CD14-positive monocyte (primary cell): ENCODE results near the gene ACP3. TPM values are rescaled to one million over a fixed set of nuclear protein-coding genes. Genes with fewer than 3 reads are reported as not detected.
"Not testable (repeated sequence)": the region's sequence is repeated elsewhere in the genome, so short reads cannot be mapped to it uniquely, and the experiment has no call there.

Source experiments
- DNase-seq, 3 donors: peaks; one replicate each; pipeline ENCODE4 v3.0.0-alpha.2; 2011 to 2022
- H2AFZ ChIP-seq: 2 replicates; pipeline ENCODE4 v1.6.0; 2012; ENCODE audit warnings: mild to moderate bottlenecking, low read depth, low read length, inconsistent platforms; ENCODE audit not compliant: insufficient read depth, poor library complexity, severe bottlenecking
- H3K27ac ChIP-seq, 2 donors: 1 replicate in 1 of 2; 2 replicates in 1 of 2; pipeline ENCODE4 v1.5.1; 2012 to 2013; ENCODE audit warnings: low read length in 2 of 2, control low read depth in 1 of 2, inconsistent platforms in 1 of 2, low read depth in 1 of 2, mild to moderate bottlenecking in 1 of 2
- H3K27me3 ChIP-seq, 2 donors: one replicate each; pipeline versions ENCODE4 v1.6.0 to v1.6.1; 2011 to 2013; ENCODE audit warnings: low read length in 2 of 2; ENCODE audit not compliant: control insufficient read depth in 2 of 2, insufficient read depth in 2 of 2
- H3K36me3 ChIP-seq, 2 donors: replicated peaks in 1 of 2; 1 replicate in 1 of 2; 2 replicates in 1 of 2; pipeline versions ENCODE4 v1.5.1 to v1.6.1; 2012 to 2013; ENCODE audit warnings: low read length in 2 of 2, control low read depth in 1 of 2, inconsistent platforms in 1 of 2, mild to moderate bottlenecking in 1 of 2; ENCODE audit not compliant: insufficient read depth in 2 of 2, control insufficient read depth in 1 of 2
- H3K4me1 ChIP-seq, 2 donors: 1 replicate in 1 of 2; 2 replicates in 1 of 2; pipeline versions ENCODE4 v1.5.1 to v1.6.1; 2012 to 2013; ENCODE audit warnings: low read length in 2 of 2, control low read depth in 1 of 2, inconsistent platforms in 1 of 2, mild to moderate bottlenecking in 1 of 2, moderate library complexity in 1 of 2; ENCODE audit not compliant: insufficient read depth in 2 of 2, control insufficient read depth in 1 of 2
- H3K4me2 ChIP-seq: replicated peaks from 2 replicates; pipeline ENCODE3; 2012; ENCODE audit warnings: low read length, moderate library complexity, mild to moderate bottlenecking; ENCODE audit not compliant: poor library complexity, severe bottlenecking; ENCODE audit errors: extremely low read depth
- H3K4me3 ChIP-seq, 3 experiments: fragments of 200-600 bp in 1 of 3; sonication (generic) in 1 of 3; replicated peaks in 1 of 3; 1 replicate in 2 of 3; 2 replicates in 1 of 3; pipeline ENCODE4 v1.5.1; 2011 to 2013; ENCODE audit warnings: low read length in 3 of 3, mild to moderate bottlenecking in 3 of 3, control low read depth in 2 of 3, low read depth in 2 of 3, inconsistent platforms in 1 of 3, moderate library complexity in 1 of 3
- H3K79me2 ChIP-seq: 2 replicates; pipeline ENCODE4 v1.6.0; 2012; ENCODE audit warnings: mild to moderate bottlenecking, control low read depth, inconsistent platforms, low read length, moderate library complexity; ENCODE audit not compliant: insufficient read depth
- H3K9ac ChIP-seq: 2 replicates; pipeline ENCODE4 v1.6.0; 2017; ENCODE audit warnings: low read length, mild to moderate bottlenecking; ENCODE audit not compliant: insufficient read depth, poor library complexity, severe bottlenecking
- H3K9me3 ChIP-seq, 2 donors: replicated peaks in 1 of 2; 1 replicate in 1 of 2; 2 replicates in 1 of 2; pipeline versions ENCODE4 v1.5.1 to v1.6.1; 2012 to 2013; ENCODE audit warnings: low read length in 2 of 2, control low read depth in 1 of 2; ENCODE audit not compliant: control insufficient read depth in 1 of 2, insufficient read depth in 1 of 2
- H4K20me1 ChIP-seq: 2 replicates; pipeline ENCODE4 v1.6.0; 2012; ENCODE audit warnings: mild to moderate bottlenecking, low read length, control low read depth, moderate library complexity; ENCODE audit not compliant: insufficient read depth
- H3K27ac Mint-ChIP-seq, 7 donors: one replicate each; pipeline ENCODE4 v1.8.0; 2020; ENCODE audit warnings: mild to moderate bottlenecking in 7 of 7, mixed read lengths in 7 of 7, moderate library complexity in 6 of 7, inconsistent platforms in 2 of 7
- H3K27me3 Mint-ChIP-seq, 3 donors: one replicate each; pipeline ENCODE4 v1.8.0; 2021 to 2022; ENCODE audit warnings: low read depth in 3 of 3, mild to moderate bottlenecking in 3 of 3, mixed read lengths in 3 of 3, moderate library complexity in 3 of 3, inconsistent platforms in 1 of 3
- H3K36me3 Mint-ChIP-seq, 2 donors: one replicate each; pipeline ENCODE4 v1.8.0; 2020; ENCODE audit warnings: mixed read lengths in 2 of 2, inconsistent platforms in 1 of 2, mild to moderate bottlenecking in 1 of 2
- H3K4me1 Mint-ChIP-seq: one replicate; pipeline ENCODE4 v1.8.0; 2020; ENCODE audit warnings: mild to moderate bottlenecking, mixed read lengths
- H3K4me3 Mint-ChIP-seq, 2 donors: one replicate each; pipeline ENCODE4 v1.8.0; 2020; ENCODE audit warnings: mild to moderate bottlenecking in 2 of 2, mixed read lengths in 2 of 2, moderate library complexity in 1 of 2
- H3K9me3 Mint-ChIP-seq, 7 donors: one replicate each; pipeline ENCODE4 v1.8.0; 2020 to 2022; ENCODE audit warnings: mixed read lengths in 7 of 7, mild to moderate bottlenecking in 6 of 7, moderate library complexity in 6 of 7, inconsistent platforms in 2 of 7
- WGBS: methylation state at CpG from one replicate; pipeline ENCODE4 v1.1.5; 2013; ENCODE audit warnings: missing lambda C conversion rate; ENCODE audit not compliant: insufficient coverage; 5-methylcytosine and 5-hydroxymethylcytosine counted together
- intact Hi-C, 2 donors: fragments of 100-400 bp; cut with micrococcal nuclease; formaldehyde crosslinking; loops; one replicate each; pipeline versions ENCODE4 v1.15.0 to v1.15.1; 2023
- polyA plus RNA-seq, 3 donors: library from polyadenylated mRNA; depleted of rRNA in 1 of 3; unstranded in 2 of 3; stranded (reverse) in 1 of 3; fragments of 300-500 nt in 2 of 3; fragments of >200 nt in 1 of 3; fragmentation: Illumina TruSeq in 2 of 3; gene quantifications; 1 replicate in 2 of 3; 2 replicates in 1 of 3; pipeline ENCODE4 v1.2.3, GENCODE V29; 2012 to 2021
- TF ChIP-seq, protein P1 (sequence below): fragments of 200-600 bp; IDR thresholded peaks from one replicate; pipeline ENCODE4 v1.8.0; 2022; ENCODE audit warnings: antibody characterized with exemption, mild to moderate bottlenecking

Gene ACP3
- polyA plus RNA-seq, 3 donors: 33.9 to 55.6 (median 44.0) TPM

GRCh38 chr3:132386259-132386658 is 69.1 kb downstream of the ACP3 start:
- Mint-ChIP-seq H3K4me1 (peaks cover 6% of the 10 kb centered on the region), H3K9me3 (peaks cover 3 to 10% (median 4%) of the 10 kb centered on the region in 7 donors), H3K27ac (peak overlapping the region in 1 of 7 donors; percentile 24), H3K4me3 (no peak overlapping the region), H3K36me3 (peaks cover 4 to 5% of the 10 kb centered on the region in 2 donors), H3K27me3 (no peaks in the 10 kb centered on the region)
- Histone ChIP-seq H3K4me1 (no peaks in the 10 kb centered on the region), H3K27me3 (no peaks in the 10 kb centered on the region), H3K36me3 (peaks cover 0 to 3% of the 10 kb centered on the region in 2 donors), H3K79me2 (no peaks in the 10 kb centered on the region), H3K27ac (no peak overlapping the region), H2AFZ (no peak overlapping the region), H4K20me1 (no peaks in the 10 kb centered on the region), H3K4me2 (no peak overlapping the region), H3K4me3 (no peak overlapping the region), H3K9ac (no peak overlapping the region), H3K9me3 (peaks cover 0 to 11% of the 10 kb centered on the region in 2 donors)
- 92% methylated on average over 7 of the region's 8 CpGs for WGBS
- DNase-seq: no peak
- TF ChIP-seq, protein P1, sequence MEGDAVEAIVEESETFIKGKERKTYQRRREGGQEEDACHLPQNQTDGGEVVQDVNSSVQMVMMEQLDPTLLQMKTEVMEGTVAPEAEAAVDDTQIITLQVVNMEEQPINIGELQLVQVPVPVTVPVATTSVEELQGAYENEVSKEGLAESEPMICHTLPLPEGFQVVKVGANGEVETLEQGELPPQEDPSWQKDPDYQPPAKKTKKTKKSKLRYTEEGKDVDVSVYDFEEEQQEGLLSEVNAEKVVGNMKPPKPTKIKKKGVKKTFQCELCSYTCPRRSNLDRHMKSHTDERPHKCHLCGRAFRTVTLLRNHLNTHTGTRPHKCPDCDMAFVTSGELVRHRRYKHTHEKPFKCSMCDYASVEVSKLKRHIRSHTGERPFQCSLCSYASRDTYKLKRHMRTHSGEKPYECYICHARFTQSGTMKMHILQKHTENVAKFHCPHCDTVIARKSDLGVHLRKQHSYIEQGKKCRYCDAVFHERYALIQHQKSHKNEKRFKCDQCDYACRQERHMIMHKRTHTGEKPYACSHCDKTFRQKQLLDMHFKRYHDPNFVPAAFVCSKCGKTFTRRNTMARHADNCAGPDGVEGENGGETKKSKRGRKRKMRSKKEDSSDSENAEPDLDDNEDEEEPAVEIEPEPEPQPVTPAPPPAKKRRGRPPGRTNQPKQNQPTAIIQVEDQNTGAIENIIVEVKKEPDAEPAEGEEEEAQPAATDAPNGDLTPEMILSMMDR: no peak
- intact Hi-C loops: no loop called here

- H4K20me1 ChIP-seq, H3K4me1 ChIP-seq, H3K27me3 Mint-ChIP-seq, H3K4me3 Mint-ChIP-seq, H3K27ac ChIP-seq, H3K36me3 ChIP-seq, H3K27me3 ChIP-seq, H3K4me2 ChIP-seq, intact Hi-C loops, H3K79me2 ChIP-seq, H3K4me1 Mint-ChIP-seq, H3K36me3 Mint-ChIP-seq, H2AFZ ChIP-seq, H3K4me3 ChIP-seq, H3K9me3 ChIP-seq, DNase-seq, H3K9ac ChIP-seq: not testable (repeated sequence)
- WGBS: no CpG with 5 or more reads among the region's 1 CpG
- Mint-ChIP-seq H3K9me3 (peaks cover 7 to 13% (median 12%) of the 10 kb centered on the region in 7 donors), H3K27ac (peak overlapping the region in 1 of 7 donors; percentile 43)
These were observed 75.5 kb downstream of the ACP3 start for GRCh38 chr3:132392675-132393074.
